HG03378 (cell line): ENCODE data around the gene PHF24.
"Not testable (repeated sequence)": the region's sequence is repeated elsewhere in the genome, so short reads cannot be mapped to it uniquely, and the experiment has no call there.

Source experiments
- ATAC-seq: cut with Tn5 transposase; IDR thresholded peaks from one replicate; pipeline ENCODE4 v1.9.1; 2021; ENCODE audit warnings: mild to moderate bottlenecking, moderate library complexity; ENCODE audit not compliant: unreplicated experiment

Gene PHF24

DNA sequence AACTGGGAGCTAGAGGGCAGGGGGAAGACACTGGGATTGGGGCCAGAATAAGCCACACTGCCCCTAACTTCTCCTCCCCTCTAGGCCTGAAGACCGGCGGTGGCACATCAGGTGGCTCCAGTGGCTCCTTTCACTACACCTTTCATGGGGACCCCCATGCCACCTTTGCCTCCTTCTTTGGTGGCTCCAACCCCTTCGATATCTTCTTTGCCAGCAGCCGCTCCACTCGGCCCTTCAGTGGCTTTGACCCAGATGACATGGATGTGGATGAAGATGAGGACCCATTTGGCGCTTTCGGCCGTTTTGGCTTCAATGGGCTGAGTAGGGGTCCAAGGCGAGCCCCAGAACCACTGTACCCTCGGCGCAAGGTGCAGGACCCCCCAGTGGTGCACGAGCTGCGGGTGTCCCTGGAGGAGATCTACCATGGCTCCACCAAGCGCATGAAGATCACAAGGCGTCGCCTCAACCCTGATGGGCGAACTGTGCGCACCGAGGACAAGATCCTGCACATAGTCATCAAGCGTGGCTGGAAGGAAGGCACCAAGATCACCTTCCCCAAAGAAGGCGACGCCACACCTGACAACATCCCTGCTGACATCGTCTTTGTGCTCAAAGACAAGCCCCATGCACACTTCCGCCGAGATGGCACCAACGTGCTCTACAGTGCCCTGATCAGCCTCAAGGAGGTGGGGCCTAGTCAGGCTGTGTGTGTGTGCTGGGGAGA, 38.3 kb downstream of the PHF24 start:
- no peak for ATAC-seq

DNA sequence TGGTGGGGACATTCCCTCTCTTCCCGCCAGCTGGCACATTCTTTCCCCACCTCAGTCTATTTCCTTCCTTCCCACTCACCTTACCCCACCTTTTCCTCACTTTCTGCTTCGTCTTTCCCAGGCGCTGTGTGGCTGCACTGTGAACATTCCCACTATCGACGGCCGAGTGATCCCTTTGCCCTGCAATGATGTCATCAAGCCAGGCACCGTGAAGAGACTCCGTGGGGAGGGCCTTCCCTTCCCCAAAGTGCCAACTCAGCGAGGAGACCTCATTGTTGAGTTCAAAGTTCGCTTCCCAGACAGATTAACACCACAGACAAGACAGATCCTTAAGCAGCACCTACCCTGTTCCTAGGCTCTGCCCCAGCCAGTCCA, 38.8 kb downstream of the PHF24 start:
- ATAC-seq, result no peak

DNA sequence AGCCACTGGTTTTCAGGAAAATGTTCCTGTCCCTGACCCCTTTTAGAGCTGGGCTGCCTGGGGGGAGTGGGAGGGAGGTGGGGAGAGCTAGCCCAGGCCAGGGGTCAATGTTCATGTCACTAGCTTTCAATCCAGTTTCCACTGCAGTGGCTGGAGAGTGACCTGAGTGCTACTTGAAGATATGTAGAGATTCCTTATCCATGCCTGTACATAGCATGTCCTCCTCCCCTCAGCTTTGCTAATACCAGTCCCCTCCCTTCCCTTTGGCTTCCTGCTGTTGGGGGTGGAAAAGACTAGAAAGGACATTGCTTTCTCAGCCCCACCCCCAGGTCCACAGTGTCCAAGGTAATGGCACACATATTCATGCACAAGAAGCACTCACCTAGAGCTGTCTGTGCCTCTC, 39.3 kb downstream of the PHF24 start:
- no peak for ATAC-seq

DNA sequence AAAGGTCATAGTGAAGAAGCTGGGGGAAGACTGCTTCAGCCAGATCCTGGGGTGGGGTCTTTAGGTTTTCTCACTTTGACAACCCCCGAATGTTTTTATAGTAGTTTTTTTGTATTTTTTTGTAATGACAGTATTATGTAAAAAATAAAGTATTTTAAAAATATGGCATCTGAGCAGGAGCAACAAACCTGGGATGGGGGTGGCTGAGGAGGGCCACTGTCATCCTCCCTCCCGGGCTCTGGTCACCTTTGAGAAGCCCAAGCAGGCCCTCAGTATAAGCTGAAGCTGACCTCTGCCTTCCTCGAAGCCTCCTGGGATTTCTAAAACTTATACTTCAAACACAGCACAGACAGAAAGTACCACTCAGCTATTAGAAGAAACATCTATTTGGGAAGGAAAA, 40.2 kb downstream of the PHF24 start:
- no peak for ATAC-seq

DNA sequence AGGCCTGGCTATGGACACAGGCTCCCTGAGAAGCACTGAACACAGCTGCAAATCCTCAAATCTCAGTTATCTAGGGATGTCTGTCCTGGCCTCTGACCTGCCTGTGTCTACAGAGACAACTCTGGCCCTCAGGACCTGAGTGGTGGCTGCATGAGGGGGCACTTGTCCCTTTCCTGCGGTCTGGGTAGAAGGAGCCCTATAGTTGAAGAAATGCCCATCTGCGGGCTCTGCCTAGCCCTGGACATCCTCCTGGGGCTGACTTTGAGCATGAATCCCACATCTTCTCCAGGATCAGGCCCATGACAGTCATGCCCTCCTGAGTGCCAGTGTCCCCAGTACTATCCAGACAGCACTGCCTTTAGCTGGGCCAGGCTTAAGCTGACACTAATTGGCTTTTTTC, 41.5 kb downstream of the PHF24 start:
- ATAC-seq, result no peak

DNA sequence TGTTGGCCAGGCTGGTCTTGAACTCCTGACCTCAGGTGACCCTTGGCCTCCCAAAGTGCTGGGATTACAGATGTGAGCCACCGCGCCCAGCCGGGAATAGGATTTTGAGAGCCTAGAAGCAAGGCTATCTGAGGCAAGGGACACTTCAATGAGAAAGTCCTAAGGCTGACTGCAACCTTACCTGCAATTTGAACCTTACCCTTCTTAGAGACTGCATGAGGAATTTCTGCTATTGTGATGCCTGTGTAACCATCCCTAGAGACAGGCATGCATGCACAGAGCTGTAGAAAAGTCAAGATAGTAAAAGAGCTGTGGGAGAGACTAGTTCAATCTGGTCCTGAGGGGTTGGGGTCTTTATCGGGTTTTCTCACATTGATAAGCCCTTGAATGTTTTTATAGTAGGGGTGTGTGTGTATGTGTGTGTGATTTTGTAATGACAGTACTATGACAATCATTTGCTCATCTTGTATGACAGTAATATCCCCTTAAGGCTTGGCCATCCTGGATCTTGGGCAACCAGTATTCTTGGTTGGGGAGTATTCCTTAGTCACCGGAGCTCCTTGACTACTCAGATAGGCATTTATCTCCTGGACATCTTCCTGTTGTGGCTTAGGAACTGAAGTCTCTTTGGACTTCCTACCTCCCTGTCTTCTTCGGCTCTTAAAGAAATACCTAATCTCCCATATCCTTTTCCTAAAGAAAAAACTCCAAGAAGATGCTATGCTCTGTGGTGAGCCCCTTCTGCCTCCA, 42.6 kb downstream of the PHF24 start:
- ATAC-seq, result no peak

DNA sequence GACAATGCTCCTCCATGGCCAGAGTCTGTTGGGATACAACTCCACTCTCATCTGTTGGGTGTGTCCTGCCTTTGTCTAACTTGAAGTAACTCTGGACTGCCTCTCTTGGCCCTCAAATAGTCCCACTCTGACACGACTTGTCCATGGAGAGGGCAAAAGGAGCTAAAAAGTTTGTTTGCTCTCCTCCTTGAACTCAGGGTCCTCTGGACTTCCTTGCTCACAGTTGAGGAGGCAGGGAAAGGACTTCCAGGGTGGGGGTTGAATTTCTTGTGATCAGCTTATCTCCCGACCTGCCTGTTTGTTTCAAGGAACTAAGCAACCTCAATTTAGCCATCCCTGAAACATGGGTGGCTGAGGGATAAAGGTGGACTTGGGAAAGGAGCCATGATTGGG, 43.2 kb downstream of the PHF24 start:
- no peak for ATAC-seq

DNA sequence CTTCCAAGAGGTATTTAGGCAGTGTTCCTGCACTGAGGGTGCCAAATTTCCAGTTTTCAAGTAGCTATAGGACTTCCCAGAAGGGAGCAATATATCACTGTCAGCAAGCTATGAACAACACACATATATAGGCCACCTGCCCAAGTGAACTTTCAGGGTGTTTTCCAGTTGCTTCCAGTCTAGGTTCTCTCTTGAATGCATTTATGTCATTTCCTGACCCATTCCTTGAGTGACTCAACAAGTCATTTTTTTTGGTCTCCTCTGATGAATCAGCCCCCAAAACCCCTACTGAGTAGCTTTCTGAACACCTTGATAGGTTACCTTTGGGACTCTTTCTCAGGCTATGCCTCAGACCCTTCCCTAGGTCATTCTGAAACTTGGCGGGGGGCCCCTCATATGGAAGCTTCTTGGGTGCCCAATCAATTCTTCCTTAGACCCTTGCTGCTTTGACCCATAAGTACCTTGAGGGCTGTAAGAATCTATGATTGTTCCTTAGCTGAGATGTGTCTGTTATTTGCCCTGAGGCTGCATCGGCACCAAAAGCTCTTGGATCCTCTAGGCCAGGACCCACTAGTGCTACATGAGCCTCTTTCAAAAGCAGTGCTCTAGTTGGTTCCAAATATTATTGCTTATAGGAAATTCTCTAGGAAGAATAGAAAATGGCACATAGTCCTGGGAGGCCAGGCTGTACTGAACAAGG, 43.9 kb downstream of the PHF24 start:
- ATAC-seq, result no peak

DNA sequence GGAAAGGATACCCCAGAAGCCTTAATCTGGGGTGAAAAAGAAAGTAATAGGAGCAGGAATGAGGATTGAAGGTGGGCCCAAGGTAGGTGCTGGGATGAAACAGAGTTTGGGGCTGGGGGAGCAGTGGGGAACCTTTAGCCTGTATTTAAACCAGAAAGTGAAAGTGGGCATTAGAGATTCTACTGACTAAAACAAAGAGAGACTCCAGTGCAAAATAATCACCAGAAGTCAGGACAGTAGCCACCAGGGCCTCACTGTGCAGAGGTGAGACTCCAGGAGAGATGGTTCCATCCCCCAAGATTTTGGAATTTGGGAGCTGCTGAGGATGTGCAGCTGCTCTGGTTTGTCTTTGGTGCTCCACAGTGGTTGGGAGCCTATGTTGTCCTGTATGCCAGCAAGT, 44.5 kb downstream of the PHF24 start:
- ATAC-seq, result no peak

DNA sequence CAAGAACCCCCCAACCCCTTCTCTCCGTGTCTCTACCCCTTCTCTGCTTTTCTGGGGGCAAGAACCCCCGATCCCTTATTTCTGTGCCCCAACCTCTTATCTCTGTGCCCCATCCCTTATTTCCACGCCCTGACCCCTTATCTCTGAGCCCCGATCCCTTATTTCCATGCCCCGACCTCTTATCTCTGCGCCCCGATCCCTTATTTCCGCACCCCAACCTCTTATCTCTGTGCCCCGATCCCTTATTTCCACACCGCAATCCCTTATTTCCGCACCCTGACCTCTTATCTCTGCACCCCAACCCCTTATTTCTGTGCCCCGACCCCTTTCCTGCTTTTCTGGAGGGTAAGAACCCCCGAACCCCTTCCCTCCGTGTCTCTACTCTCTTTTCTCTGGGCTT, 46.2 kb downstream of the PHF24 start:
- not testable (repeated sequence) for ATAC-seq

DNA sequence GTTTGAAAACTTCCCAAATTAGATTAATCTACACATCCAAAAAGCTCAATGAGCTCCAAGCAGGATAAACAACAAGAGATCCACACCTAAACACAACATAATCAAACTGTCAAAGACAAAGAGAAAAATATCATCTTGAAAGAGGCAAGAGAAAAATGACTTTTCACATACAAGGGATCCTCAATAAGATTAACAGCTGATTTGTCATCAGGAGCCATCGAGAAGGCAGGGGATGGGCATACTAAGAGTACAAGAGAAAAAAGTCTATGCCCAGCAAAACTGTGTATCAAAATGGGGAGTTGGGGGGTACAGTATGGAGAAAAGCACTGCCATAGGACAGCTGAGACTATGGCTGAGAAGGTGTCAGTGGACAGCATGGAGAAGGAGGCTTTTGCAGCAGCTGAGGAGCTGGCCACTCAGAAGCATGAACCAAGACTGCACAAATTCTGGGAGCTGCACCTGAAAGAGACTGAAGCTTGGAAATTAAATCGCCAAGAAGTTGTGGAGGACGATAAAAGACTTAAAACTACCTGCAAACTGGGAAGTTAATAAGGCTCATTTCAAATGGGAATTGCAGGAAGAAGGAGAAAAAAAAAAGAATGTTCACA, 52.4 kb downstream of the PHF24 start:
- ATAC-seq, result no peak

DNA sequence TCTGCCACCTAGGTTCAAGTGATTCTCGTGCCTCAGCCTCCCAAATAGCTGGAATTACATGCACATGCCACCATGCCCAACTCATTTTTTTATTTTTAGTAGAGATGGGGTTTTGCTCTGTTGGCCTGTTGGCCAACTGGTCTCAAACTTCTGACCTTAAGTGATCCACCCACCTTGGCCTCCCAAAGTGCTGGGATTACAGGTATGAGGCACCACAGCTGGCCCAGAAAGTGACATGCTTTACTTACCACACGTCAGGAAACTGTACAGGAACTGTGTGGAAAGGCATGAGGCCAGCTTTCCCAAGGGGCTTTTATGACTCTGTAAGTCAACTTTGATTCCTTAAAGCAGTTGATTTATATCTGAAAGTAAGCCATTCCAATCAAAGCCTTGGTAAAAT, 56.4 kb downstream of the PHF24 start:
- no peak for ATAC-seq

DNA sequence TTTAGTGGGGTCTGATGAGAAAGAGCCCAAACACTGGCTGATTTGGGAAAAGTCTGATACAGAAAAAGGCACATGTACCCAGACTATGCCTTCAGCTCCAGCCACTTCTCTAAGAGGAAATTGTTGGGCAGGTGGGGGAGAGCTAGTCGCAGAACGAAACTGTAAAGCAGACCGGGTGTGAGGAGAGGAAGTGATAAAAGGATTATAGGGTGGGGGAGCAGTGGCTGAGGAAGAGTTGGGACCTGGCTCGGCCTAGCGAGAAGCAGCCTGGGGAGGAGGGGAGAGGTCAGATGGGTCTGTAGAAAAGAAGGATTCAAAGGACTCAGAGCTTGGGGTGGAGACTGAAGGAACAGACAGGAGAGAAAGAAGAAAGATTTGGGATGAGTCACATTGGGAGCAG, 65.4 kb downstream of the PHF24 start:
- not testable (repeated sequence) for ATAC-seq

DNA sequence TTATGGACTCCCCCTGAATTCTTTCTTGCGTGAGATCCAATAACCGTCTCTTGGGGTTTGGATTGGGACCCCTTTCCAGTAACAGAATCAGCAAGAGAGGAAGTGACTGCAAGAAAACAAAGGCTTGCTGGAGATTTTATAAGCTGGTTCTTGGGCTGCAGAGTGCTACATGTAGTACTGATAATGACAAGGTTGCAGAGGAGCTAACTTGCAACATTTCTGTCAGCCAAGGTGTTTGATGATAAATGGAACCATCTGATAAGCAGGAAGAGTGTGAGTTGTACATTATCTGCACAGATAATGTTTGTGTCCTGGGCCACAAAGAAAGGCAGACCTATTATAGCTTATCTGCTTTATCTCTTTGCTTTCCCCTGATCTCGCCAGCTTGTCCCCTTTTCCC, 68.6 kb downstream of the PHF24 start:
- ATAC-seq, result no peak

DNA sequence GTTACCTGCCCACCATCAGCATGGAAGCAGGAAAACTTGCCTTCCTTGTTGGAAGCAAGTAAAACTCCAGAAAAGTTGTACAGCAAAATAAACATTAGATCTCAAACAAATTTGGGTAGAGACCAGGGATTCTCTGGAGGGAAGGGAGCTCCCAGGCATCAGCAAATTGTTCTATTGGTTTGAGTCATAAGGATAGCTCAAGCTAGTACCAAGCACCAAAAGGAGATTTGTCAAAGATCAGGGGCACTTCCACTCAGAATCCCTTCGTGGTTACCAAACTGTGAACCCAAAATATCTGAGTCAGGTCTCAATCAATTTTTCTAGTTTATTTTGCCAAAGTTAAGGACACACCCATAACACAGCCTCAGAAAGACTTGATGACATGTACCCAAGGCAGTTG, 69.3 kb downstream of the PHF24 start:
- no peak for ATAC-seq

DNA sequence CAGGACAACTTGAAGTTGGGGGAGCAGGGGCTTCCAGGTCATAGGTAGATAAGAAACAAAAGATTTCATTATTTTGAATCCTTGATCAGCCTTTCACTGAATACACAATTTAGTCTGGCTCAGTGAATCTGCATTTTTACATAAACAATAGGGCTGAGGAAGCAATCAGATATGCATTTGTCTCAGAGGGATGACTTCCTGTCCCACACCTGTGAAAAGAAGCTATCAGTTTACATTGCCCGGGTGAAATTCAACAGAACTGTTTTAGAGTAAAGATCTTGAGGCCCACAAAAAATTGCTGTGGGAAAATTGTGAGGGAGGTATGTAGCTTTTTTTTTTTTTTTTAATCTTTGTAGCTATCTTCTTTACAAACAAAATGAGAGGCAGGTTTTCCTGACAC, 69.8 kb downstream of the PHF24 start:
- ATAC-seq, result no peak

DNA sequence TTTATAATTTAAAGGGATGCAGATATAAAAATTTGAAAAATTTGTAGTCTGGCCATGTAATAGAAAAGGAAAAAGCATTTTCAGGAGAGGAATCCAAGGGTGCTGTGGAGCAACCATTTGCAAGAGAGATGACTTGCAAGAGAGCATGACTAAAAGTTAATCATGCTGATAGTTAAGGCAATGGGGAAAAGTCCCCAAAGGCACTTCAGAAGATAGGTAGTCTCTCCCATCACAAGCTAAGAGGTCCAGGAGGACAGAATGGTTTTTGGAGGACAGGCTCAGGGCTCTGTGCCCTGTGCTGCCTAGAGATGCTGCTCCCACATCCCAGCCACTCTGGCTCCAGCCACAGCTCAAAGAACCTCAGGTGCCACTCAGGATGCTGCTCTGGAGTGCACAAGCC, 70.3 kb downstream of the PHF24 start:
- ATAC-seq, result no peak

DNA sequence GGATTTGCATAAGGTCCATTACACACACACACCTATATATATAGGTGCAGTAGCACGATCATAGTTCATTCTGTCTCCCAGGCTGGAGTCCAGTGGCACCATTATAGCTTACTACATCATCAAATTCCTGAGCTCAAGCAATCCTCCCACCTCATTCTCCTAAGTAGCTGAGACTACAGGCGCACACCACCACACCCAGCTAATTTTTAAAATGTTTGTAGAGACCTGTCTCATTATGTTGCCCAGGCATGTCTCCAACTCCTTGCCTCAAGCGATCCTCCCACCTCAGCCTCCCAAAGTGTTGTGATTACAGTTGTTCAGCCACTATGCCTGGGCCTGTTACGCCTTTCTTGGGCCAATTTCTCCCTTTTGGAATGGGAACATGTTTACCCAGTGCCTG, 71.2 kb downstream of the PHF24 start:
- ATAC-seq, result no peak

DNA sequence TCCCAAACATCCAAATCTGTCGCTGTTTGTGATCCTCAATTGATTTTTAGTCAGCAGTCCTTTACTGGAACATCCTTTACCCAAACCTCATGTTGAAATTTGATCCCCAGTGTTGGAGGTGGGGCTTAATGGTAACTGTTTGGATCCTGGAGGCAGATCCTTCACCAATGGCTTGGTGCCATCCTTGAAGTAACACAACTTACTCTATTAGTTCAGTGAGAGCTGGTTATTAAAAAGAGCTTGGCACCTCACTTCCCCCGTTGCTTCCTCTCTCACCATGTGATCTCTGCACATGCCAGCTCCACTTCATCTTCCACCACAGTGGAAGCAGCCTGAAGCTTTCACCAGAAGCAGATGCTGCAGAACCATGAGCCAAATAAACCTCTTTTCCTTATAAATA, 71.8 kb downstream of the PHF24 start:
- no peak for ATAC-seq
